Measurements from ENCODE around the gene NEK4.

Gene NEK4

DNA sequence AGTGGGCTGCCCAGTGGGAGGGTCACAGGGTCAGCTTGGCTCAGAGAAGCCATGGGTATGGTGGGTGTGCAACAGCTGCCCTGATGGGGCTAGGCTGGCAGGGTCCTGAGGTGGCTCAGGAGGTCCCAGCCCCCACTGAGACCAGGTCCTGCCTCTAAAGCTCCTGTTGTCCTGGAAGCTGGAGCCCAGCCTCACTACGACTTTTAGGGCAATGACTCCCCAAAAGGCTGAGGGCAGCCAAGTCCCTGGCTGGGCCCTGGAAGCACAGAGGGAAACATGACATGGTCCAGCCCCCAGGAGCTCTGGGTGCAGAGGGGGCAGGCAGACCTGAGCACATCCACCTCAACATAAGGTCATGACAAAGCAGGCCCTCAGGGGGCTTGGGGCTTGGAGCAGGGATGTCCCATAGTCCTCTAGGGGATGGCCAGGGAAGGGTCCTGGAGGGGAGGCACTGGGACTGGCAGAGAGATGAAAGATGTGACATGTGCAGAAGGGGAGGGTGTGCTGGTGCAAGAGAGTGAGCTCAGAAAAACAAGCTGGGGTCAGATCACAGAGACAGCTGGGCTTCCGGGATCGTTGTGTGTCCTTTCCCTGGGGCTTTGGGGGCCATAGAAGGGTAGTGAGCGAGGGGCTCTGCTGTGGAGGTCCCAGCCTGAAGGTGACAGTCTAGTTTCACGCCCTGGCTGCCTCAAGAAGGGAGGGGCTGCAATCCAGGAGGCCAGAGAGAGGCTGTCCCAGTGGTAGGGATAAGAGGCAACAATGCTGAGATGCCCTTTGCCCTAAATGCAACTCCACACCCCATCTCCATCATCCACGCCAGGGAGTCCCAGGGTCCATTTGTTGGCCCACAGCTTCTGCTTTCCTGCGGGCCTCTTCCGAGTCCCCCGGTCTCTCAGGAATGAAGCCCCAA is 23.2 kb upstream of the NEK4 start:
- no peak for DNase-seq (ENCODE audit: extremely low spot score, insufficient read length, low read depth)
- no peak for FAIRE-seq

DNA sequence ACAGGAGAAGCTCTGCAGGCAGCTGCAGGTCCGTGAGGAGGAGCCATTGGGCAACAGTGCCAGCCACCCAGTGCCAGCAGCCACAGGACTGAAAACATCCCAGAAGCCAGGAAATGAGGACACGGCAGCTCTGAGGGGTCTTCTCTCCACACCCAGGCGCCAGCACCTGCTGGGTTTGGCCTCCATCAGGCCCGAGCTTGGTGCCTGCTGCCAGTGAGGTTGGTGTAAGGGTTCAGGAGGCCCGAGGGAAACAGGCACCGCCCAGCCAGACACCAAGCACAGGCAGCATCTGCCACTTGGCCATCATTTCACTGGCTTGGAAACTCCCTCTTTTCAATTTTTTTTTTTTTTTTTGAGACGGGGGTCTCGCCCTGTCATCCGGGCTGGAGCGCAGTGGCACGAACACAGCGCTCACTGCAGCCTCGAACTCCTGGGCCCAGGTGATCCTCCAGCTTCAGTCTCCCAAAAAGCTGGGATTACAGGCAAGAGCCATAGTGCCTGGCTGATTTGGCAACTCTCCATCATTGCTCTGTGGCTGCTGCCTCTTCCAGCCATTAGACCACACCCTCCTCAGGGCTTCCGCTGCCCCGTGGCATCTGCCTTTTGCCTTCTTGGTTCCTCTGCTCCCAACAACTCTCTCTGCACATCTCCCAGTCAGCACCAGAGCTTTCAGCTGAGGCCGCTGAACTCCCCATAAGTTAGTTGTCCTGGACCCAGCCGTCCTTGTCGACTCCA is 22.4 kb upstream of the NEK4 start:
- DNase-seq (ENCODE audit: extremely low spot score, insufficient read length, low read depth) (no peak), FAIRE-seq (no peak)

DNA sequence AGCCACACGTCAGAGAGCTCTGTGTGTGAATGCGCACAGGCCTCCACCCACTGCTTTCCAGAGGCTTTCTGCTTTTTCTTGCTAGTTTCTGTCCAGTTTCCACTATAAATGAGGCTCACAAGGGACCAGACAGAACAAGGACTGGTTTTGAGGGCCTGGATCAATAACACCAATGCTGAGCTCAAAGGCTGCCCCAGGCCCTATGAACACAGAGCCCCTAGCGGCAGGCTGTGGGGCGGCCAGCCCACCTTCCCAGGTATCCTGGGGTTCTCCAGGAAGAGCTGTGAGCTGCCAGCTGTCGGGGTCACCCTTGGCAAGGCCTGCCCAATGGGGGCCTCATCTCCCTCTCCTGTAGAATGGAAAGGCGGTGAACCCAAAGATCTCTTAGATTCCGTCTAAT is 21.7 kb upstream of the NEK4 start:
- FAIRE-seq (no peak), DNase-seq (ENCODE audit: extremely low spot score, insufficient read length, low read depth) (no peak)

DNA sequence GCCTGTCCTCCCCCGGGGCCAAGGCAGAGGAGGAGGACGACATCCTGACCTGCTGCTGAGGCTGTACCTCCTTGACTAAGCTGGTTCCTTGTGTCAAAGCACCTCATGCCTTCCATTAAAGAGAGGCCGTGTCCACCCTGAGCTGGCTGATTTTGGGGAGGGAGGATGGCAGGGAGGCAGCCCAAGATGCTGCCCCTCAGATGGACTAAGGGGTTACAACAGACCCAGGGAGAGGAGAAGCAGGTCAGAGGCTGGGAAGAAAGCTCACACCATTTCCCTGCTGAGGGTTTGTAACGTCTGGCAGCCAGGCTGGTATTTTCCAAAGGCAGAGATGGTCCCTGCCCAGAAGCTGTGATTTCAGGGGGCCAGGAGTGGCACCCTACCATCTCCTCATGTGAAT is 21.2 kb upstream of the NEK4 start:
- FAIRE-seq: no peak
- no peak for DNase-seq (ENCODE audit: extremely low spot score, insufficient read length, low read depth)

DNA sequence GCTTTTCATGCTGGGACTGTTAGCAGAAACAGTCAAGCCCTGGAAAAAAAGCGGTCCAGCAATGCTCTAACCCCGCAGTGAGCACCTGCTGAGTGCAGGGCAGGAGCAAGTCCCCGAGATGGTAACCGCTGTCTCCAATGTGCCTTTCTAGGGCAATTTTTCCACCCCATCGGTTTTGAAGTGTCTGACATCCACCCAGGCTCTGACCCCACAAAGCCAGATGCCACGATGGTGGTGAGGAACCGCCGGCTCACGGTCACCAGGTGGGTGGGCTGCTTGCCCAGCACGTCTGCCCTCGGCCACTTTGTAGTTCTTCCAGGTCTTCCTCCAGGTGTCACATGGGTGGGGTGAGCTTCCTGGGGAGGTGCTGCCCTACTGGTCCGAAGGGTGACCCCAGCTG is 20.6 kb upstream of the NEK4 start:
- DNase-seq (ENCODE audit: extremely low spot score, insufficient read length, low read depth): no peak
- FAIRE-seq: no peak

DNA sequence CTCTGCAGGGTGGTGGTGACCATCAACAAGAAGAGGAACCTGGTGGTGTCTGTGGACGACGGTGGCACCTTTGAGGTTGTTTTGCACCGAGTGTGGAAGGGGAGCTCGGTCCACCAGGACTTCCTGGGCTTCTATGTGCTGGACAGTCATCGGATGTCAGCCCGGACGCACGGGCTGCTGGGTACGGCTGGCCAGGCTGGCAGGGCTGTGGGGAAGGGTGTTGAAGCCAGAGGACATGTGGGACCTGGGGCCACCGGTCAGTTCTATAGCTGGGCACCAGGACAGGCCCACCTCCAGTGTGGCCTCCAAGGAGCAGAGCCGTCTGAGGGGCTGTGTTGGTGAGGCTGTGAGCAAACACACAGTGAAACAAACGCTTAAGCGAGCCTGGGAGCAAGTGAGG is 20.0 kb upstream of the NEK4 start:
- DNase-seq (ENCODE audit: extremely low spot score, insufficient read length, low read depth): no peak
- no peak for FAIRE-seq

DNA sequence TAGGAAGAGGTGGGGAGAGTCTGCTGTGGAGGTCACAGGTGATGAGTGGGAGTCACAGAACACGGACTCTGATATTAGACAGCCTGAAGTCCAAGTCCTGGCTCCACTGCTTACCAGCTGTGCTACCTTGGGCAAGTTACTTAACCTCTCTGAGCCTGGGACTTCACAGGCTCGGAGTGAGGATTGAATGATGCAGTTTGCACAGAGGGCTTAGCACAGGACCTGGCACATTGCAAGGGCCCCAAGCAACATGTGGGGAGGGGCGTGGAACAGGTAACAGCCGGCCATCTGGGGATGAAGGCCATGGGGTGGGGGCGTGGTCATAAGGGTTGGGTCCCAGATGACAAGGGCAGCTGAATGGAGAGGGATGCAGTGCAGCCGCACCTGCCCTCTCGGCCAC is 19.6 kb upstream of the NEK4 start:
- FAIRE-seq (no peak), DNase-seq (ENCODE audit: extremely low spot score, insufficient read length, low read depth) (no peak)

DNA sequence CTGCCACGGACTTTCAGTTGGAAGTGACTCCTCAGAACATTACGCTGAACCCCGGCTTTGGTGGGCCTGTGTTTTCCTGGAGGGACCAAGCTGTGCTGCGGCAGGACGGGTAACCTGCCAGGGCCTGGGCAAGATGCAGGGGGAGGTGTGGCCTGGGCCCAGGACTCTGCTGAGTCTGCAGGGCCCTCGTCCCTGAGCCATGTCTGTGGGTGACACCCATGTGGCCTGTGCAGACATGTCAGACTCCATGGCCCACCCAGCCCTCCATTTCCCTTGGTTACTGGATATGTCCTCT is 19.0 kb upstream of the NEK4 start:
- DNase-seq (ENCODE audit: extremely low spot score, insufficient read length, low read depth) (no peak), FAIRE-seq (no peak)

DNA sequence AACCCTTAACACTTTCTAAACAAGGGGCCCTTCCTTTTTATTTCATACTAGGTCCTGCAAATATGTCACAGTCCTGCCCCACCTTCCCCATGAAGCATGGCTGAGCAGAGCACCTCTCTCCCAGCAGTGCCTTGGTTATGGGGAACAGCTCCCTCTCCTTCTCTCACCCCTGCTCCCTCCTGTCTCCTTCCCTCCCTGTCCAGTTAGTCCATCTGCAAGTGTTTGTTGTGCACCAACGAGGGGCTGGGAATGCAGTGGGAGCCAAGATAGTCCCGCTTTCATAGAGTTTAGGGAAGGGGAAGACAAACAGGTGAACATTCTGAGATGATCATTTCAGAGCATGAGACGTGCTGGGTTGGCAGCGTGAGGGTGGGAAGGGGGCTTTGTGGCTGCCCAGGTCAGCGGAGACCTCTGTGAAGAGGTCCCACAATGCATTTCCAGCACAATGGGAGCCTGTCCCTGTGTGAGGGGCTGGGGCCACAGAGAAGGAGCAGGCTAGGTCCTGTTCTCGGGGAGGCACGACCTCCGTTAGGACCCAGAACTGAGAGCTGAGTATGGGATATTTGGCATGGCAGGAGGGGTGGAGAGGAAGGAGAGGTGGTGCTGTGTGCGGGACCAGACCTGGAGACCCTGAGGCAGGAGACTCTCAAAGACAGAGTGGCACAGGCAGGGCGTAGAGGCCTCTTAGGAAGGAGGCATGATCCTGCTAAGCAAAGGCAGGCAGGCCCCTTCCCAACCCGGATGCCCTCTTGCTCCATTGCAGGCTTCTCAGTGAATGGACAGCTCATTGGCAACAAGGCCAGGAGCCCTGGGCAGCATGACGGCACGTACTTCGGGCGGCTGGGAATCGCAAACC is 18.4 kb upstream of the NEK4 start:
- no peak for DNase-seq (ENCODE audit: extremely low spot score, insufficient read length, low read depth)

DNA sequence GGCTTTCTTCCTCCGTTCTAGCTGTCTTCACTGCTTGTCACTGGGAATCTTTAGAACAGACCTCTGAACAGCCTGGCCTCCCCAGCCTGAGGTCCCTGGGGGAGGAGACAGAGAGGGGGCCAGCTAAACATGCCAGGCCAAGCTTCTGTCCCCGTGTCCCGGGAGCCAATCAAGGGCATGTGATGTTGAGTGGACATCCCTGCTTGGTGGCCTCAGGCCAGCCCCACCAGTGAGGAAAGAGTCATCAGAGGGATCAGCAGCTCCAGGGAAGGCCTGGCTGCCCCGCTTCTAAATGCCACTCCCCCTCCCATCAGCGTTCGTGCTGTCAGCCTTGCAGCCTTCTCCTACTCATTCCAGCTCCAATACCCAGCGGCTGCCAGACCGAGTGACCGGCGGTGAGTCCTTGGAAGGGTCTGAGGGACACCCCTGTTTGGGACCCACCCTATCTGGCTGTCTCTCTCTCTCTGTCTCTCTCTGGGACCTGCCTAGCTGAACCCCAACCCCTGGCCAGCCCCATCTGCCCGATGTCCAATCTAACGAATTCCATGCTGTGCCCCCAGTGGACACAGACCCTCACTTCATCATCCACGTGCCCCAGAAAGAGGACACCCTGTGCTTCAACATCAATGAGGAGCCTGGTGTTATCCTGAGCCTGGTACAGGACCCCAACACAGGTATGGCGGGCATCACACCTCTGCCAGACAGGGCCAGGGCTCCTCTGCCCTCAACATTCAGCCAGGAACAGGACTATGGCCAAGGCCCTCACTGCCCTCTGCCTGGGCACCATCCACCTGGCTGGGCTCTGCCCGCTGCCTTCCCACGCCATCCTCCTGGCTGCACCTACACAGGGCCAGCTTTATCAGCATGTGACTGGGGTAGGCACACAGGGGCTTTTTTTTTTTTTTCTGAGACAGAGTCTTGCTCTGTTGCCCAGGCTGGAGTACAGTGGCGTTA is 17.2 kb upstream of the NEK4 start:
- DNase-seq (ENCODE audit: extremely low spot score, insufficient read length, low read depth): no peak
- FAIRE-seq: no peak

More for the DNA sequence above, 18.4 kb upstream of the NEK4 start:
- FAIRE-seq: no peak

DNA sequence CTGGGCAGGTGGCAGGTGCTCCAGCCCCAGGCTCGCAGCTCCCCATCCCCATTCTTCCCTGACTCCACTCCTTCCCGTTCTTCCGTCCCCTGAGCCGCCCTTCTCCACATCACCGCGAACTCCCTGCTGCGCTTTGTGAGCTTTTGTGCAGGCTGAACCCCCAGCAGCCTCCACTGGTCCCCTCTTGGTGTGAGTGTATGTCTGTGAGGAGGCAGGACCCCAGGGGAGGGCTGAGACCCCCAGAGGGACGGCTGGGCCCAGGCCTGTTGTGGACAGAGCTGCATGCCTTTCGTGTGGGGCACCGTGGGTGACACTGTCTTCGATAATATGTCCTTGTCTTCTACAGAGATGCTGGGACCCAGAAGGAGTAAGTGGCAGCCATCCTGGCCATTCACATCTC is 16.5 kb upstream of the NEK4 start:
- DNase-seq (ENCODE audit: extremely low spot score, insufficient read length, low read depth) (no peak), FAIRE-seq (no peak)

DNA sequence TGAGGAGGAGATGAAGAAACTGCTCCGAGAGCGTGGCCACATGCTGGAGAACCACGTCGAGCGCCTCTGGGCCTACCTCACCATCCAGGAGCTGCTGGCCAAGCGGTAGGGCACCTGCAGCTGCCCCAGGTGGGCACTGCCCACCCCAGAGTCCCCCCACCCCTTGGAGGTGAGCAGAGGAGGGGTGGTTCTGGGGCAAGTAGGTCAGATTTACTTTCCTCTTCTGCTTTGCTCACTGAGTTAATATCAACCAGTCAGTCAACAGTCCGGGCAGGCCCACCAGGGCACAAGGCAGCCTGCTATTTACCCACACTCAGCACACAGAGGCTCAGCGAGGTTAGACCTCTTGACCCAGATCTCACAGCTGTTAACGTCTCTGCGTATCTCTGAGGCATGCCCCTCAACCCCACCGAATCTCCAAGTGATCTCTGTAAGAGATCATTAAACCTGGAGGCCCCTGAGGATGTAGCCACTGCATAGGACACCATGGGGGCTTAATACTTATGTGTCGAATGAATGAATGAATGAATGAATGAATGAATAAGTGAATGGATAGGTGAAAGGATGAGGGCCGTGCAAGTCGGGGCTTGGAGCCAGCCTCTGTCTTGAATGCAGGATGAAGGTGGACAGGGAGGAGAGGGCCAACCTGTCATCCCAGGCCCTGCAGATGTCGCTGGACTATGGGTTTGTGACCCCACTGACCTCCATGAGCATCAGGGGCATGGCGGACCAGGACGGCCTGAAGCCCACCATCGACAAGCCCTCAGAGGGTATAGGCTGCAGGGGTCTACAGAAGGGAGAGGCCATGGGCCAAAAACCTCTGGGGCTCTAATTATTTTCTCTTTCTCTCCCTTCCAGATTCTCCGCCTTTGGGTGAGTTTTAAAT is 15.8 kb upstream of the NEK4 start:
- DNase-seq (ENCODE audit: extremely low spot score, insufficient read length, low read depth) (no peak), FAIRE-seq (no peak)

DNA sequence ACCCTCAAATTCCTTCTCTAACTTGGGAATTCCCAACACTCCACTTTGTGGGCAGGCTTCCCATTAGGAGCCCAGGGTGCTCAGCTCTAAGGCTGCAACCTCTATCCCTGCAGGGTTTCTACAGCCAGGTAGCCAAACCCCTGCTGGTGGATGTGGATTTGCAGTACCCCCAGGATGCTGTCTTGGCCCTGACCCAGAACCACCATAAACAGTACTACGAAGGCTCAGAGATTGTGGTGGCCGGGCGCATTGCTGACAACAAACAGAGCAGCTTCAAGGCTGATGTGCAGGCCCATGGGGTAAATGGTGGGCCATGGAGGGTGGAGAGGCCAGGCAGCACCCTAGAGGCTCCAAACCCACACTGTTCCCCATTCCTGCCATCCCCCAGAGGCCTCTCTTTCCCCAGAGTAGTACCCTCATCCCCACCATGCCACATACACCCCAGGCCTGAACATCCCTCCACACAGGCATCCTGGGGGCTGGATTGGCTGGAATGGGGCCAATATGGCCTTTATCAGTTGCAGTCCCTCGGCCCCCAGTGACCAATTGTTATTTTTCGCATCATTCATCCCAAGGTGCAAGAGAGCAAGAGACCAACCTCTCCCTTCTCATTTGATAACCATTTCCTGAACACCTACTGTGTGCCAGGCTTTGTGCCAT is 14.3 kb upstream of the NEK4 start:
- no peak for FAIRE-seq
- no peak for DNase-seq (ENCODE audit: extremely low spot score, insufficient read length, low read depth)

DNA sequence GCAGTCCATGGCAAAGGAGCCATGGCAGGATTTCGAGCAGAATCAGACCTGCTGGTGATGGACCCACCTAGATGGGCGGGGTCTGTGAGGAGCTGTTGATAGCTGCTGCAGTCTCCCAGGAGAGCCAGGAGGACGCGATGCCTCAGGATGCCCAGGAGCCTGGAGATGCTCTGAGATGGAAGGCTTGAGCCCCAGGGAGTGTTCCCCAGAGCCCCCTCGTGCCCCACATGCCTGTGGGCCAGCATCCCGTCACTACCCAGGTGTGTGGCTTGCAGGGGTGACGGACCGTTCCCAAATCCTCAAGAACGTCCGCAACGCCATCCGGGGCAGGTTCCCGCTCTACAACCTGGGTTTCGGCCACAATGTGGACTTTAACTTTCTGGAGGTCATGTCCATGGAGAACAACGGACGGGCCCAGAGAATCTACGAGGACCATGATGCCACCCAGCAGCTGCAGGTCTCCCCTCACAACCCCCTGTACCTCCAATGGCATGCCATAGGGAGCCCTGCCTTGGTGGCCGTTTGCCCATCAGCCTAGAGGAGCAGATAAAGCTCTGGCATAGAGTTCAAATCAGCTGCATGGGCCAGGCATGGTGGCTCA is 13.4 kb upstream of the NEK4 start:
- no peak for DNase-seq (ENCODE audit: extremely low spot score, insufficient read length, low read depth)
- FAIRE-seq: no peak

DNA sequence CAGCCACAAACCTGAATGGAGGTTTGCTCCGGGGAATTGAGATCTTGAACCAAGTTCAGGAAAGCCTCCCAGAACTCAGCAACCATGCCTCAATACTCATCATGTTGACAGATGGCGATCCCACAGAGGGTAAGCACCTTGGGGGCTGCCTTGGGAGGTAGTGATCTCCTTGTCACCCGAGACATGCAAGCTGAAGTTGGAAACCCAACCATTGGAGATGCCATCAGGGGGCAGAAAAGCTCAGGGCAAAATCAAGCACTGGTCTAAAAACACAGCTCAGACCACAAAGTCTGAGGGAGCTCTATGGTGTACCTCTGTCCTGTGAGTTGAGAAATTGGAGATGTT is 12.4 kb upstream of the NEK4 start:
- no peak for DNase-seq (ENCODE audit: extremely low spot score, insufficient read length, low read depth)
- no peak for FAIRE-seq

DNA sequence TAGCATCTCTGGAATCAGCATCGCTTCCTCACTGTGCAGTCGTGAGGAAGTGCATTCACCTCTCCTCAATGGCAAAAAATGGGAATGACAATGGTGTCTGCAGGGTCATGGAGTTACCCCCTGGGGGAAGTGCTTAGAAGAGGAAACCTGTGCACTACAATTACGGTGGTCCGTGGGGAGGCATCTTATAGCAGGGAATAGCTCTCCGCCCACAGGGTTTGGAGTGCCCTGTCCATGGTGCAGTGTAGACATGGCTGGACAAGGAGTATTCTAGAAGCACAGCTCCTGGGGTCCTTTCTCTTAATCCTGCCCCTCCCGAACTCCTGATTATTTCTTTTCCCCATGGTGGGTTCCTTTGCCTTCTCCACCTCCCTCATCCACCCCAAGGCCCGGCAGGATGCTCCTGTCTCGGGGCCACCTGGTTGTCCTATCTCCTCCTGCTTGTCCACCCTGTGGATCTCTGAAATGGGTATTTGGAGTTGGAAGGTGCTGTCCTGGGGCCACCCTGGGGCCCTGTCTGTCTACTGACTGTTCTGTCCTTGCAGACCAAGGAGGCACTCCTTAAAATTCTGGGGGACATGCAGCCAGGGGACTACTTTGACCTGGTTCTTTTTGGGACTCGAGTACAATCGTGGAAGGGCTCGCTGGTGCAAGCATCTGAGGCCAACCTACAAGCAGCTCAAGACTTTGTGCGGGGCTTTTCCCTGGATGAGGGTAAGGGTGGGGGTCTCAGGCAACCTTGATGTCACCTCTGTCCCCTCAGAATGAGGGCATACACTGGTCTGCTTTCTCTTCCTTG is 11.9 kb upstream of the NEK4 start:
- FAIRE-seq (no peak), DNase-seq (ENCODE audit: extremely low spot score, insufficient read length, low read depth) (no peak)

DNA sequence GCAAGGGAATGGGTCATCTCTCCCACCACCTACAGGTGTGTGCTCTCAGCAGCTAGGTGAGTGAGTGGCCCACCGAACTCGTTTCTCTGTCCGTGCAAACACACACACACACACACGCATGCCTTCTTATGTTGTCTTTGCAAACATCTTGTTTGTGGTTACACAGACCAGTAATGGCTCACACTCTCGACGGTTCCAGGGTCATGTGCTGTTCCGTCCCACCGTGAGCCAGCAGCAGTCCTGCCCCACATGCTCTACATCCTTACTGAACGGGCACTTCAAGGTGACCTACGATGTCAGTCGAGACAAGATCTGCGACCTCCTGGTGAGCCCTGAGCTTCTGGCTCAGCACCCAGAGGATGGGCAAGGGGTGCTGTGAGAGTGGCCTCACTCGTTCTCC is 11.0 kb upstream of the NEK4 start:
- FAIRE-seq (no peak), DNase-seq (ENCODE audit: extremely low spot score, insufficient read length, low read depth) (no peak)

Data from GM18507 (cell line).